ENCODE data around the gene SGCA. TPM values are rescaled to one million over a fixed set of nuclear protein-coding genes. Genes with fewer than 3 reads are reported as not detected.
A peak's percentile ranks its signal among the peaks of the same experiment; 100 is the strongest.

The SGCA gene
- polyA plus RNA-seq, 3 donors: 0.47 to 1.6 (median 0.98) TPM

DNA sequence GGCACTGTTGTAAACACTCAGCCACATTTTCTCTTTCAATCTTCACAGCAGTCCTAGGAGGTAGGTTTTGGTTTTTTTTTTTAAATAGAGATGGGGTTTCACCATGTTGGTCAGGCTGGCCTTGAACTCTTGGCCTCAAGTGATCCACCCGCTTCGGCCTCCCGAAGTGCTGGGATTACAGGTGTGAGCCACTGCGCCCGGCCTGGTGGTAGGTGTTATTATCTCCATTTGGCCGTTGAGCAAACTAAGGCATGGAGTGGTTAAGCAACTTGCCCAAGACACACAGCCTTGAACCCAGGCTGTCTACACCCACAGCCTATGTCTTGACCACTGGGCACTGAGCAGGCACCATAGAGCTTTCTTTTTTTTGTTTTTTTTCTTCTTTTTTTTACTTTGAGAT, 8.6 kb downstream of the SGCA start:
- no peak for DNase-seq (ENCODE audit: extremely low read depth in 1 of 11, low read depth in 9 of 11, low spot score in 4 of 11)

DNA sequence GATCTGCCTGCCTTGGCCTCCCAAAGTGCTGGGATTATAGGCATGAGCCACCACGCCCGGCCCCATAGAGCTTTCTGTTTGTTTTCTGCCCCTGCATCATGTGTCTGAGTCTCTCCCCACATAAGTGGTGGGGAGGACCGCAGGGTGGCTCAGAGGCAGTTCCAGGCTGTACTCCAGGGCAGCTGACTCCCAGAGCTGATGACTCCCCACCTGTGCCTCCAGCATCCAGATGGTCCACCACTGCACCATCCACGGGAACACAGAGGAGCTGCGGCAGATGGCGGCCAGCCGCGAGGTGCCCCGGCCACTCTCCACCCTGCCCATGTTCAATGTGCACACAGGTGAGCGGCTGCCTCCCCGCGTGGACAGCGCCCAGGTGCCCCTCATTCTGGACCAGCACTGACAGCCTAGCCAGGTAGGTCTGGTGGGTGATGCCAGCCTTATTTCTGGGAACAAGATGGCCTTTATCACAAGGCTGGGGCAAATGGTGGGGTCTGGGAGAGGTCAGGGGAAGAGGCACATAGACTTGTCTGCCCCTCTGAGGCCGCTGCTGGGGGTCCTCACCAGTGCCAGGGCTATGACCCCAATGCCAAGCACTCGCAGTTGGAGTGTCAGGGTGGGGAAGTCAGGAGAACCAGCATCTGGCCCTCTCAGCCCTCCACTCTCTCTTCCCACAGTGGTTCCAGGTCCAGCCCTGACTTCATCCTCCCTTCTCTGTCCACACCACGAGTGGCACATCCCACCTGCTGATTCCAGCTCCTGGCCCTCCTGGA, 9.4 kb downstream of the SGCA start:
- DNase-seq (ENCODE audit: extremely low read depth in 1 of 11, low read depth in 9 of 11, low spot score in 4 of 11): no peak

DNA sequence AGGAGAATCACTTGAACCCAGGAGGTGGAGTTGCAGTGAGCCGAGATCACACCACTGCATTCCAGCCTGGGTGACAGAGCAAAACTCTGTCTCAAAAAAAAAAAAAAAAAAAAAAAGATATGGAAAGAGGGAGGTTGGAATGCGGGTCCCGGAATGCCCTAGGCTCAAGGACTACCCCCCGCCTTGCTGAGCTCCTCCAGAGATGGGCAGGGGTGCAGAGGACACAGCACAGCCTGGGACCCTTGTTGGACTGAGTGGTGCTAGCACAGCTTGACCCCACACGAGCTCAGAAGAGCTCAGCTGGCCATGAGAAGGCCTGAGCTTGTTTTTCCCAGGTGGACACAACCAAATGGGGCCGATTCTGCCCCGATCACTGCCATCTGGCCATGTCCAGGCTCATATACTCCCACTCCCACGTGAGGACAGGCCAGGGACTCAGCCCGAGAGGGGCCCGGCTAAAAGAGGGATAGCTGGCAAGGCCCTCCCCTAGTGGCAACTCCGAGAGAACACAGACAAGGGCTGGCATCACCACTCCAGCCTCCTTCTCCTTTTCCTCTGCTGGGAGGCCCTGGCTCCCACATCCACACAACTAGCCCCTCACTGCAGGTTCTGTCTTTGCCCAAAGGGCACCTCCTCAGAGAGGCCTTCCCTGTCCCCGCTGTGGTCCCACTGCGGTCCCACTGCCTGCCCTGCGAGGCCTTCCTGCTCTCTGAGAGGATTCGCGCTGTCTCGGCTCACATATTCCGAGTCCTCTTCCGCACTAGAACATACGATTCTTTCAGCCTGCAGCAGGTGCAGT, 11.0 kb downstream of the SGCA start:
- DNase-seq (ENCODE audit: extremely low read depth in 1 of 11, low read depth in 9 of 11, low spot score in 4 of 11): no peak

DNA sequence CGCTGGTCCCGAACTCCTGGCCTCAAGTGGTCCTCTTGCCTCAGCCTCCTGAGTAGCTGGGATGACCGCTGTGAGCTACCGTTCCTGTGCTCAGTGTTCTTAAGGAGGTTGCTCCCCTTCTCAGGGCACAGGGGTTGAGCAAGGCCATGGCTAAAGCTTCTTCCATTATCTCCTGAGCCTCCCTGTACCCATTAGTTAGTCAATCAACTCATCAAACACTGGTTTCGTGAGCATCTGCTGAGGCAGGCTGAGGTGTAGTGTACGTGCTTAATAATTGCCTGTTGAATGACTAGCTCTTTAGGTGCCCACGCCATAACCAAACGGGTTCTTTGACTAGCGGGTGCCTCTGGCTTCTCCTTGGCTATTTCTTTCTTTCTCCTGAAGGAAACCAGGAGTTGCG, 11.7 kb downstream of the SGCA start:
- no peak for DNase-seq (ENCODE audit: extremely low read depth in 1 of 11, low read depth in 9 of 11, low spot score in 4 of 11)

DNA sequence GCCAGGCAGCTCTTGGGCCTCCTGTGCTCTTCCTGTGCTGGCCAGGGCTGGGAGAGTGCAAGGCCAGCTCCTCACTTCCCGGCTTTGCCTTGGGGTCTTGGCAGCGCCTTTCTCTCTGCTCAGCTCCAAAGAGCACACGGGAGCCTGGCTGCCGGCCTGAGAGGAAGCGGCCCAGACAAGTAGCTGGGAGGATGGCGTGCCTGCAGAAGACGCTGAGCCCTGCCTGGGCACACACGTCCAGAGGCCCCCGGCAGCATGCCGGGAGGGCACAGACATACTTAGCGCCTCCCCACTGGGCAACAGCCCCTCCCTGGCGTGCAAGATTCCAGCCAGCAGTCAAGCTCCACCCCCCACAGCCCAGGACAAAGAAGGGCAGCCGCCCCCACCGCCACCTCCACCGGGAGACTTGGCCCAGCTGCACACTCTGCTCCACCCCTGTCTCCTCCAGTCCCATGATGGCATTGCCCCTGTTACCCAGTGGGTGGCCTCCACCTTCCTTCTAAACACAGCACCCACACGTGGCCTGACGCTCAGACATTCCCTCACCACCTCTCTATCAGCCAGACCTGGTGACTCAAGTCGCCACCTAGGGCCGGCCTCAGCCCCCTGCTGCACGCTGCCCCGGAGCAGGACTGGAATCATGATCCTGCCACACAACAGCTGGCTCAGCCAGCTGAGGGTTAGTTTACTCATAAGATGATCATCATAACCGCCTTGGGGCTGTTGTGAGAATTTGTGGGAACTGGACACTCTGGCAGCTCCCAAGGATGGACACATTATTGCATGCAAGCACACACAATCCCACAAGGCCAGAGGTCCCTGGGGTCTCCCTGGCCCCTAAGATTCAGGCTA, 12.4 kb downstream of the SGCA start:
- DNase-seq (ENCODE audit: extremely low read depth in 1 of 11, low read depth in 9 of 11, low spot score in 4 of 11): peak in 4 of 11 donors; percentile 42 to 75 (median 58)

DNA sequence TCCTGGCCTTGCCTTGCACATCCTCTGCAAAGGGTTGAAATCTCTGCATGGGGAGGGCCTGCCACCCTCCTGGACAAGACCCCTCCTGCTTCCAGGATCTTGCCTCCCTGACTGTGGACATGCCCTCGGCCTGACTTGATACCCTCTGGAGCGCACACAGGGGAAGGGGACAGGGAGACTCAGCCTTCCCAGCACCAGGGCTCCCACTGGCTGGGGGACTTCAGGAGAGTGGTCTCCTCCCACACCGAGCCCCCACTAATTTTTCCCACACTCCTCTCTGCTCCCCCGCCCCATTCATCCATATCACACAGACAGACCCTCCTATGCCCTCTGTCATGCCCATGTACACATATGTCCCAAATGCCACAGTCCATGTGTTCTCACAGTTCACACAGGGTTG, 14.3 kb downstream of the SGCA start:
- no peak for DNase-seq (ENCODE audit: extremely low read depth in 1 of 11, low read depth in 9 of 11, low spot score in 4 of 11)

DNA sequence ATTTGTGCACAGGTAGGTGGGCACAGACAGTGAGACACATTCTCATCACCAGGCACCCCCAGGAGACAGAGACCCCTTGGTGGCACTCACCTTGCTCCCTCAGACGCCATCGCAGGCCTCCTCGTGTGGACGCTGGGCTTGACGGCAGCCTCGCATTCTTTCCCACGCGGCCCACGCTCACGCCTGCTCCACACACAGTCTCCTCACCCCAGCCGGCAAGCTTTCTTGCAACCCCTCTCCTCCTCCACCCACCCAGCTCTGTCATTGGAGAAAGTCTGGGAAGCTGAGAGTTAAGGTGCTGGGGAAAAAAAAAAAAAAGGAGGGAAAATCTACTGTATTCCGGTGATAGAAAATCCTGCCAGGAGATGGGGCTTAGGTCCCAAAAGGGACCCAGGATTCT, 14.8 kb downstream of the SGCA start:
- no peak for DNase-seq (ENCODE audit: extremely low read depth in 1 of 11, low read depth in 9 of 11, low spot score in 4 of 11)

DNA sequence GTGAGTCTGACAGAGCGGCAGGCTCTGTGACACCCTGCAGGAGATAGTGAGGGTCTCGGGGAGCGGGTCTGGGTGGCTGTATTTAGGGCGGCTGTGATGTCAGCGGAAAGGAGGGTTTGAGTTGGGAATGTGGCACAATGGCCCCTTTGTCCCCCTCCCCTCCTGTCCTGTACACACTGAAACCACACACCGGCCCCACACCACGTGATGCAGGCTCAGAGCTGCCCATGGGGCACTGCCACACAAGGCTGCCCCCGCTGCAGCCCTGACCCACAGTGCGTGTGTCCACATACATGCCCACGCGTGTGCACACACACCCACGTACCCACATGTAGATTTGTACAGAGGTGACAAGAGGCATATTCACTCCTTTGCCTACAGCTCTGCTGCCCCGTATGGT, 15.3 kb downstream of the SGCA start:
- DNase-seq (ENCODE audit: extremely low read depth in 1 of 11, low read depth in 9 of 11, low spot score in 4 of 11): no peak

DNA sequence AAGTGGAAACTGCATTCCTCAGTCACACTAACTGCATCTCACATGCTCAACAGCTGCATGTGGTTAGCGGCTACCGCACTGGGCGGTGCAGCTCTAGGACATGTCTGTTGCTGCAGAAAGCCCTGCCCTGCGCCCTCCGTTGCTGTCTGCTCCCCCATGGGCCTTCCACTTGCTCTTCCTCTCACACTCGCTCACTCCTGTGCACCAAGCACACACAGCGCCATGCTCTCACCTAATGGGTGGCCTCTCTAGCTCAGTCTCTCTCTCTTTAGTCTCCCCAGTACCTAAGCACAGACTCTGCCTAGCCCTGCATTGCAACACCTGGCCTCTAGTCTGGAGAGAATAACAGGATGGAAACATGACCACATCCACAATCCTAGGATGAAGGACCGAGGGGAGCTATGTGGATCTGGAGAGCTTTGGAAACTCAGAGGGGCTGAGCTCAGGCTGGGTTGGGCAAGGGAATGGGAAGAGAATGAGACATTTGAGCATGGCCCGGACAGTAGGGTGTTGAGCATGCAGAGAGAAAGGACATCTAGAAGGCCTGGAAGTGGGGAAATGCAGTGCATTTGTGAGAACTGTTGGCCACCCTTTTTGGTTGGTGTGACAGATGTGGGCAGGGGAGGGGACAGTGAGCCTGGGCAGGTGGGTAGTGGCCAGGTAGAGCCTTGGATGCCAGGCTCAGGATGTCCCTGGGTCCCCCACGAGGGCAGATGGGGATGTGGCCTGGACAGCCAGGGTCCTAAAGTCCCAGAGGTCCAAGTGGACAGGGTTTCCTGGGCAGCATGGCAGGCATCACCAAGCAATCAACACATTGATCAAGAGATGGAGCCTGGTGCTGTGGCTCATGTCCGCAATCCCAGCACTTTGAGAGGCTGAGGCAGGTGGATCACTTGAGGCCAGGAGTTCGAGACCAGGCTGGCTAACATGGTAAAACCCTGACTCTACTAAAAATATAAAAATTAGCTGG, 16.1 kb downstream of the SGCA start:
- no peak for DNase-seq (ENCODE audit: extremely low read depth in 1 of 11, low read depth in 9 of 11, low spot score in 4 of 11)

DNA sequence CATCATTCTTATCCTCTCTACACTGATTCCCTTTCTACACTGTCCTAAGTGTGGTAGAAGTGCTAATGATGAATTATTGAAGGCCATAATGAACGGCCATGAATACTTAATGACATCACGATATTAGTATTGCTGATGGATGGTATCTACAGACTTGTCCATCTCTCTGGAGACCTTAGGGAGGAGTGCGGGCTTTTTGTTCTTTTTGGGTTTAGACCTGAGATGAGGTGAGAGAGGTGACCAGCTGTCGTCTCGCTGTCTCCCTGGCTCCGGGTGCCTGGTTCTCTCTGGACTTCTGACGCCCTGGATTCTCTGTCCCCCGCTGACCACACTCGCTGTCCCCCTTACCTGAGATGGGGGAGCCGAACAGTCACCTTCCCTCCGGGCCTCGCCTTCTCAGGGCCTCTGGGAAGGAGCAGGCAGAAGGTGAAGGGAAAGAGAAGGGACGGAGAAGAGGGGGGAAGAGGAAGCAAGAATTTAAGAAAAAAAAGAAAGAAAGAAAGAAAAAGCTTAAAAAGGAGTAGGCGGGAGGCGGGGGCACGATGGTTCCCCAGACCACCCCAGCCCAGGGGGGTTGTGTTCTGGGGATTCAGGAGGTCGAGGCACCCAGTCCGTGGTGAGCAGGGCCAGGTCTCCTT, 17.1 kb downstream of the SGCA start:
- DNase-seq (ENCODE audit: extremely low read depth in 1 of 11, low read depth in 9 of 11, low spot score in 4 of 11): no peak

DNA sequence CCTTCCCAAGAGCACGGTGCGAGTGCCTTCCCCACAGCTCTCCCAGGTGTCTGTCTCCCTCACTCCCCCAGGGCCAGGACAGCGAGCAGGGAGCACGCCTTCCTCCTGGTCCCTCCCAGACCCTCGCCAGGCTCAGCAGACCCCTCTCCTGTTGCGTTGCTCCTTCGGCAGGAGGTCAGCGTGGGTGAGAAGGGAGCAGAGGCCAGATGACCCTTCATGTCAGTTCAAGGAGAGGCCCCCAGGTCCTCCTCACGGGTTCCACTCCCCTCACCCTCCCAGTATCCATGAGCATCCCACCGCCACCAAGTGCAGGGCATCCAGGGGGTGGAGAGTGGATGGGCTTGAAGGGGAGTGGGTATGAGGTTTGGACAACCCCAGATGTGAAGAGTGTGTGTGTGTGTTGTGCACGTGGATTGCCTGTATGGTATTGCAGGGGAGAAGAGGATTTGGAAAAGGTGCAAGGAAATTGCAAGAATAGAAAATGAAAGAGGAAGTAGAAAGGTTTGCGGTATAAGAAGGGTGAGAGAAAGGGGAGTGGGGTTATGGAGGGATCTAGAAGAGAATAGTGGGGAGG, 17.7 kb downstream of the SGCA start:
- no peak for DNase-seq (ENCODE audit: extremely low read depth in 1 of 11, low read depth in 9 of 11, low spot score in 4 of 11)

DNA sequence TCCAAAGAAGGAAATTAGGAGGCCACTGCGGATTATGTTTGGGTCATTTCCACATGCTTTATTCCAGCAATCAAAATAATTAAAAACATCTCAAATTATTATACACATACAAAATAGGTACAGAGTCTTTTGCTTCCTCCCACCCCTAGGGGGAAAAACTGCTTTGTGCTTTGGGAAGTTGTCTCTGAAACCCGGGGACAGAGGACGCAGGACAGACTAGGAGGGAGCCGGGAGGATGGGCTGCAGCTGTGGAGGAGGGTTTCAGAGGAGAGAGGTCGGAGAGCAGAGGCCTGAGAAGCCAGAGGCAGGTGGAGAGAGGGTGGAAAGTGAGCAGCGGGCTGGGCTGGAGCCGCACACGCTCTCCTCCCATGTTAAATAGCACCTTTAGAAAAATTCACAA, 18.3 kb downstream of the SGCA start:
- no peak for DNase-seq (ENCODE audit: extremely low read depth in 1 of 11, low read depth in 9 of 11, low spot score in 4 of 11)

DNA sequence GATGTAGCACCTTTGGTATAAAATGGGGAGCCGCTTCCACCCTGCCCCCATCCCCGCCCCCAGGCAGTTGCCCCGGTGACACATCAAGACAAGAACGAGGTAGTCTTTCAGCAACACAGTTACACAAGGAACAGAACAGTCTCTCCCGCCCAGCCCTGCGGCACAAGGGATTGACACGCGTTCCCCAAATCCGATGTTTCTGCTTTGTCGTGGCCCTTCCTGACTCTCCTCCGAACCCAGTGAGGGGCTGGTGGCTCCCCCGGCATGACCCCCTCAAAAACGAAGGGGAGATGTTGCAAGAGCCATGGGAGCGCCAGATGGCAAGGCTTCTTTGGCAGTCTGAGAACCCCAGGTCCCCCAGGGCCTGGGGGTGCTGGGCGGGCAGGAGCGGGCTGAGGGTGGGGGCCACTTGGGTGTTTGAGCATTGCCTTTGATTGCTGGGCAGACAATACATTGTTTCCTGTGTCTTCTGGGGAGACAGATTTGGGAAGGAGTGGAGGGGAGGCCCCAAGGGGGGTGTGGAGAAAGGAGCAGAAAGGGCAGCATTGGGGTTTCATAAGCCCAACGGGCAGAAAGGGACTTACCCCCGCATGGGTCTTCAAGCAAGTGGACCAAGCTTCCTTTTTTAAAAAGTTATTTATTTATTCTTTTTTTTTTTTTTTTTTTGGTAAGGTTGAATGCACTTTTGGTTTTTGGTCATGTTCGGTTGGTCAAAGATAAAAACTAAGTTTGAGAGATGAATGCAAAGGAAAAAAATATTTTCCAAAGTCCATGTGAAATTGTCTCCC, 19.0 kb downstream of the SGCA start:
- no peak for DNase-seq (ENCODE audit: extremely low read depth in 1 of 11, low read depth in 9 of 11, low spot score in 4 of 11)

DNA sequence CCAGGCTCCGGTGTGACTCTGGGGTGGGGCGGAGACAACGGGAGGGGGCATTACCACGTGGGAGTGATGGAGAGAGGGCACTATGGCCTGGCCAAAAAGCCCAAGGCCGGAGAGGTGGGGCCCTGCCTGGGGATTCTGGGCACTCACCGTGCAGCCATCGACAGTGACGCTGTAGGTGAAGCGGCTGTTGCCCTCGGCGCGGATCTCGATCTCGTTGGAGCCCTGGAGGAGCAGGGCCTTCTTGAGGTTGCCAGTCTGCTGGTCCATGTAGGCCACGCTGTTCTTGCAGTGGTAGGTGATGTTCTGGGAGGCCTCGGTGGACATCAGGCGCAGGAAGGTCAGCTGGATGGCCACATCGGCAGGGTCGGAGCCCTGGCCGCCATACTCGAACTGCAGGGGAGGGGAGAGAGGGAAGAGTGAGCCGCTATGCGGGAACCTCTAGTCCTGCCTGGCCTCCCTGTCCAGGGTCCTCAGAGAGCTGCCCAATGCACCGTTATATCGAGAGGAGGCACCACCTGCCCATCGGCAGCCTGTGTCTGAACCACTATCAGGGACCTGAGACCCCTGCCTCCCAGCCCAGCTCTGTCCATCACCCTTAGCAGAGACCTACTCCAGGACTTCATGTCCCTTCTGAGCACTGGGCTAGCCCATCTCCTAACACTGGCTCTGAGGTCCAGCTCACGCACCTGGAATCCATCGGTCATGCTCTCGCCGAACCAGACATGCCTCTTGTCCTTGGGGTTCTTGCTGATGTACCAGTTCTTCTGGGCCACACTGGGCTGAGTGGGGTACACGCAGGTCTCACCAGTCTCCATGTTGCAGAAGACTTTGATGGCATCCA, 20.0 kb downstream of the SGCA start:
- no peak for DNase-seq (ENCODE audit: extremely low read depth in 1 of 11, low read depth in 9 of 11, low spot score in 4 of 11)

DNA sequence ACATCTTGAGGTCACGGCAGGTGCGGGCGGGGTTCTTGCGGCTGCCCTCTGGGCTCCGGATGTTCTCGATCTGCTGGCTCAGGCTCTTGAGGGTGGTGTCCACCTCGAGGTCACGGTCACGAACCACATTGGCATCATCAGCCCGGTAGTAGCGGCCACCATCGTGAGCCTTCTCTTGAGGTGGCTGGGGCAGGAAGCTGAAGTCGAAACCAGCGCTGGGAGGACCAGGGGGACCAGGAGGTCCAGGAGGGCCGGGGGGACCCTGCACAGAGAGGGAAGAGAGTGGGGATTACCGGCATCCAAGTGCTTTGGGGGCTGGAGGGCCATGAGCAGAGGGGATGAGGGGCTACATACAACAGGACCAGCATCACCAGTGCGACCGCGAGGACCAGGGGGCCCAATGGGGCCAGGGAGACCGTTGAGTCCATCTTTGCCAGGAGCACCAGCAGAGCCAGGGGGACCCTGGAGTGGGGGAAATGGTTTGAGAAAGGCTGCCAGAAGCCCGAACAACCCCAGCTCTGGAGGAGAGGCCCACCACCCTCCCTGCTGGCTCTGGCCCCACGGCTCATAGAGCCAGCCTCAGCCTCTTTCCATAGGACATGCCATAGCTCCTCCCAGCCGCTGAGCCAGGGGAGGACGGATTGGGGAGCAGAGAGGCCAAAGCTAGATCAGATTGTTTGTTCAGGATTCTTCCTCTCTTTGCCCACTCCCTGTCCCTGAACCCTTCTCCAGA, 21.0 kb downstream of the SGCA start:
- DNase-seq (ENCODE audit: extremely low read depth in 1 of 11, low read depth in 9 of 11, low spot score in 4 of 11): no peak

DNA sequence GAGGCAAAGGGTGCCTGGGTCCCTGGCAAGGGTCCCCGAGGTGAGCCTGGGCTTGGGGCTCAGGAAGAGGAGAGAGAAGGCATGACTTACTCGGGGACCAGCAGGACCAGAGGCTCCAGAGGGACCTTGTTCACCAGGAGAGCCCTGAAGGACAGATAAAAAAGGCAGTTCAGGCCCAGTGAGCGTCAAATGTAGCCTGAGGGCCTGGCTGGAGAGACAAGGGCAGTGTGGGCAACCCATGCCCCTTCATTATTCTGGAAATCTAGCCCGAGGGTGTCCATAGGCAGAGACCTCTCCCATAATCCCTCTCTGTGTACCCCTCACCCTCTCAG, 21.6 kb downstream of the SGCA start:
- DNase-seq (ENCODE audit: extremely low read depth in 1 of 11, low read depth in 9 of 11, low spot score in 4 of 11): no peak
